ENCODE results near the gene SPATA45.
"Not testable (repeated sequence)": the region's sequence is repeated elsewhere in the genome, so short reads cannot be mapped to it uniquely, and the experiment has no call there.

Gene SPATA45

GRCh38 chr1:212847549-212847948 is at the start of gene SPATA45:
Gene SPATA45 (minus strand): TSS chr1:212847649. CDS start chr1:212836149, 11,500 bp downstream.
- no peak for DNase-seq

GRCh38 chr1:212892108-212892507 is 44.7 kb upstream of the SPATA45 start:
- DNase-seq: no peak

- DNase-seq: no peak
Measured at GRCh38 chr1:212884592-212884991, 37.1 kb upstream of the SPATA45 start.

- DNase-seq: no peak
Measured at GRCh38 chr1:212879947-212880690, 32.7 kb upstream of the SPATA45 start.

GRCh38 chr1:212878418-212878817 is 31.0 kb upstream of the SPATA45 start:
- no peak for DNase-seq

GRCh38 chr1:212873518-212873917 is 26.1 kb upstream of the SPATA45 start:
- DNase-seq: no peak

GRCh38 chr1:212871976-212872375 is 24.5 kb upstream of the SPATA45 start:
- no peak for DNase-seq

GRCh38 chr1:212867192-212867591 is 19.7 kb upstream of the SPATA45 start:
- DNase-seq: no peak

- DNase-seq: no peak
Measured at GRCh38 chr1:212864201-212864600, 16.8 kb upstream of the SPATA45 start.

- not testable (repeated sequence) for DNase-seq
Measured at GRCh38 chr1:212863345-212863744, 15.9 kb upstream of the SPATA45 start.

- no peak for DNase-seq
Measured at GRCh38 chr1:212862111-212862690, 14.8 kb upstream of the SPATA45 start.

- DNase-seq: peak; percentile 28
Measured at GRCh38 chr1:212860713-212861581, 13.5 kb upstream of the SPATA45 start.

- no peak for DNase-seq
Measured at GRCh38 chr1:212858461-212859265, 11.2 kb upstream of the SPATA45 start.

- DNase-seq: peak; percentile 94
Measured at GRCh38 chr1:212857992-212858460, 10.6 kb upstream of the SPATA45 start, which contains the start of gene FLVCR1. Gene FLVCR1 (plus strand): TSS chr1:212858275. CDS start chr1:212858453, 178 bp downstream.

- no peak for DNase-seq
Measured at GRCh38 chr1:212856755-212857154, 9.3 kb upstream of the SPATA45 start.

- no peak for DNase-seq
Measured at GRCh38 chr1:212853658-212854057, 6.2 kb upstream of the SPATA45 start.

- no peak for DNase-seq
Measured at GRCh38 chr1:212852105-212852688, 4.7 kb upstream of the SPATA45 start.

- not testable (repeated sequence) for DNase-seq
Measured at GRCh38 chr1:212844521-212844920, 2.9 kb downstream of the SPATA45 start.

GRCh38 chr1:212838145-212838544 is 9.3 kb downstream of the SPATA45 start:
- DNase-seq: no peak

- not testable (repeated sequence) for DNase-seq
Measured at GRCh38 chr1:212833211-212834207, 13.9 kb downstream of the SPATA45 start.

GRCh38 chr1:212828395-212828794 is 19.1 kb downstream of the SPATA45 start:
- no peak for DNase-seq

Data from DMS 273 treated with DMSO at 0.1 percent for 48 hours (cell line).